H1 (cell line): Measurements from ENCODE around the gene NBAS.

ENCODE experiments used
- BRCA1 ChIP-seq: IDR thresholded peaks from 2 replicates; pipeline ENCODE4 v1.6.1; 2012; ENCODE audit warnings: low read depth, low read length, improper control_type of control experiment
- HDAC2 ChIP-seq, 2 experiments: fragments of 300-600 bp in 1 of 2; sonication (generic) in 1 of 2; IDR thresholded peaks; 2 replicates each; pipeline ENCODE4 v1.6.1; 2011 to 2012; ENCODE audit warnings: low read depth in 2 of 2, low read length in 2 of 2, mild to moderate bottlenecking in 2 of 2, moderate library complexity in 2 of 2, borderline replicate concordance in 1 of 2, inconsistent platforms in 1 of 2
- KDM5A ChIP-seq: fragments of 200-600 bp; IDR thresholded peaks from 2 replicates; pipeline ENCODE4 v1.7.1; 2012; ENCODE audit warnings: mild to moderate bottlenecking, low read length, inconsistent platforms, mixed read lengths
- RAD21 ChIP-seq, 2 experiments: IDR thresholded peaks in 1 of 2; conservative IDR thresholded peaks in 1 of 2; 2 replicates each; pipeline ENCODE4 v1.6.1; 2011; ENCODE audit warnings: low read depth in 2 of 2, low read length in 2 of 2, improper control_type of control experiment in 1 of 2, inconsistent platforms in 1 of 2, mild to moderate bottlenecking in 1 of 2, moderate library complexity in 1 of 2

- TF ChIP-seq HDAC2 (IDR thresholded peaks at IDR 0.05; ENCODE audit: borderline replicate concordance in 1 of 2, low read depth in 2 of 2, low read length in 2 of 2) (no peak), RAD21 (IDR thresholded peaks at IDR 0.05 in 1 of 2, conservative IDR thresholded peaks at IDR 0.05 in 1 of 2; ENCODE audit: low read depth in 2 of 2, low read length in 2 of 2) (no peak), KDM5A (no peak), BRCA1 (no peak)
These were observed 13.8 kb downstream of the NBAS start for GRCh38 chr2:15547115-15547876.
